SK-N-SH (cell line): ENCODE results near the gene TGFBR3.

Experiments used
- CTCF ChIP-seq: fragments of 200-600 bp; sonication (generic); IDR thresholded peaks from 2 replicates; pipeline ENCODE4 v1.6.1; 2017; ENCODE audit warnings: antibody characterized with exemption, mild to moderate bottlenecking, moderate library complexity
- EP300 ChIP-seq, 2 experiments: IDR thresholded peaks; 2 replicates each; pipeline versions ENCODE4 v1.4.0 to v1.6.1; 2012; ENCODE audit warnings: borderline replicate concordance in 1 of 2, low read depth in 1 of 2, low read length in 1 of 2
- FOXM1 ChIP-seq: IDR thresholded peaks from 2 replicates; pipeline ENCODE4 v1.4.0; 2012; ENCODE audit warnings: low read depth, mild to moderate bottlenecking
- GATA2 ChIP-seq: sonication (generic); formaldehyde crosslinking; IDR thresholded peaks from 2 replicates; pipeline ENCODE4 v1.5.0; 2020; ENCODE audit warnings: mild to moderate bottlenecking, missing genetic modification reagents
- MAX ChIP-seq: IDR thresholded peaks from 2 replicates; pipeline ENCODE4 v1.4.0; 2012; ENCODE audit warnings: low read depth
- MXI1 ChIP-seq: IDR thresholded peaks from 2 replicates; pipeline ENCODE4 v1.6.1; 2012; ENCODE audit warnings: mild to moderate bottlenecking, low read depth, low read length, improper control_type of control experiment
- NRF1 ChIP-seq: IDR thresholded peaks from 2 replicates; pipeline ENCODE4 v1.6.1; 2012; ENCODE audit warnings: low read depth, mild to moderate bottlenecking, low read length
- PBX3 ChIP-seq: IDR thresholded peaks from 2 replicates; pipeline ENCODE4; 2012
- POLR2AphosphoS5 ChIP-seq: IDR thresholded peaks from 2 replicates; pipeline ENCODE4 v1.6.1; 2012; ENCODE audit warnings: low read depth, low read length
- RAD21 ChIP-seq: IDR thresholded peaks from 2 replicates; pipeline ENCODE4 v1.6.1; 2012; ENCODE audit warnings: mild to moderate bottlenecking, low read length
- TAF1 ChIP-seq: IDR thresholded peaks from 2 replicates; pipeline ENCODE4 v1.6.1; 2012; ENCODE audit warnings: low read depth, mild to moderate bottlenecking, low read length, moderate library complexity, borderline replicate concordance
- USF1 ChIP-seq: IDR thresholded peaks from 2 replicates; pipeline ENCODE4 v1.4.0; 2012; ENCODE audit warnings: low read depth, borderline replicate concordance
- USF2 ChIP-seq: fragments of 150-350 bp; IDR thresholded peaks from 2 replicates; pipeline ENCODE4 v1.6.1; 2017; ENCODE audit warnings: antibody characterized with exemption, low read length, low read depth, borderline replicate concordance
- ZBTB33 ChIP-seq: IDR thresholded peaks from 2 replicates; pipeline ENCODE4 v1.4.0; 2012; ENCODE audit warnings: low read depth, borderline replicate concordance

- TF ChIP-seq TAF1 = no peak
- TF ChIP-seq USF1 = no peak
- no peak for TF ChIP-seq RAD21
- TF ChIP-seq POLR2AphosphoS5 = no peak
- TF ChIP-seq PBX3 = no peak
- no peak for TF ChIP-seq MAX
- no peak for TF ChIP-seq USF2
- no peak for TF ChIP-seq ZBTB33
- TF ChIP-seq MXI1 = no peak
- TF ChIP-seq GATA2 = no peak
- TF ChIP-seq FOXM1 = no peak
- no peak for TF ChIP-seq CTCF
- no peak for TF ChIP-seq EP300 (IDR thresholded peaks at IDR 0.05; ENCODE audit: borderline replicate concordance in 1 of 2, low read depth in 1 of 2, low read length in 1 of 2)
- no peak for TF ChIP-seq NRF1
Observed at GRCh38 chr1:91696321-91696720, 189.6 kb downstream of the TGFBR3 start.
